ENCODE measurements around the gene LRRTM2.
A peak's percentile ranks its signal among the peaks of the same experiment; 100 is the strongest.
"Not testable (repeated sequence)": the region's sequence is repeated elsewhere in the genome, so short reads cannot be mapped to it uniquely, and the experiment has no call there.

Gene LRRTM2

GRCh38 chr5:138878437-138879235 lies 3.5 kb upstream of the LRRTM2 start:
- DNase-seq, result no peak

DNA sequence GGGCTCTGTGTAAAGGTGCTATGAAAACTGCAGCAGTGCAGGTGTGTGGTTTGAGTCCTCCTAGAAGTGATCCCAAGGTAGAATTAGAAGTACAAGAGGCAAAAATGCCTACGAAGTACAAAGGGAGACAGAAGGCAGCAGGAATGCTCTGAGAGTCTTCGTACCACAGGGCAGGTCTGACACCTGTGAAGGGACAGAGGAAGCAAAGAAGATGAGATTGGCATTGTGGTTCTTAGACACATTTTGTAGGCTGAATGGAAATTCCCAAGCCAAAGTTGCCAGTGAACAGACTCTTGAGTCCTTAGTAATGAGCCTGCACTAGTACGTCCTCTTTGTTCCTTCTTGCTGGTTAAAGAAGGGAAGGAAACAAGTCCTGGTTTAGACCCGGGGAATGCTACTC lies 1.7 kb upstream of the LRRTM2 start:
- DNase-seq, result no peak

DNA sequence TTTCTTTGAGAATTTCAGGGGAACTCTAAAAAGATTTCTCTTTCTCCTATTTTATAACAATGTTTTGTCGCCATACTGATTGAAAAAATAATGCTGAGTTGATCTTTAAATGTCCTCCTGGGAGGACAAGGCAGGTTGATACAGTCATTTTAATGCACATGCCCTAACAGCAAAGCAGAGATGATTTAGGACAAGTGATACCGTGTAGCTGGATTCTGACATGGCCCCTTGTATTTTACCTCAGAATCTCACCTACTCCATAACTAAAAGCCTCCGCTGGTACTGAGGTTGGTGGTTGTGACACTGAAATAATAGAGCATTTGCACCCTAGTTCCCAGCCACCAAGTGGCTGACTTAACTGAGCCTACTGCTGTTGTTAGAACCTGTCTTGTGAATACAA lies 811 bp upstream of the LRRTM2 start:
- DNase-seq, result no peak

- DNase-seq, result no peak
Measured at GRCh38 chr5:138875552-138875875, 379 bp upstream of the LRRTM2 start.

GRCh38 chr5:138874241-138874640 lies 894 bp downstream of the LRRTM2 start:
- no peak for DNase-seq

- no peak for DNase-seq
Measured at GRCh38 chr5:138873466-138874221, 1.5 kb downstream of the LRRTM2 start.

- no peak for DNase-seq
Measured at GRCh38 chr5:138872841-138873465, 2.2 kb downstream of the LRRTM2 start.

GRCh38 chr5:138870611-138871010 lies 4.5 kb downstream of the LRRTM2 start:
- DNase-seq, result no peak

DNA sequence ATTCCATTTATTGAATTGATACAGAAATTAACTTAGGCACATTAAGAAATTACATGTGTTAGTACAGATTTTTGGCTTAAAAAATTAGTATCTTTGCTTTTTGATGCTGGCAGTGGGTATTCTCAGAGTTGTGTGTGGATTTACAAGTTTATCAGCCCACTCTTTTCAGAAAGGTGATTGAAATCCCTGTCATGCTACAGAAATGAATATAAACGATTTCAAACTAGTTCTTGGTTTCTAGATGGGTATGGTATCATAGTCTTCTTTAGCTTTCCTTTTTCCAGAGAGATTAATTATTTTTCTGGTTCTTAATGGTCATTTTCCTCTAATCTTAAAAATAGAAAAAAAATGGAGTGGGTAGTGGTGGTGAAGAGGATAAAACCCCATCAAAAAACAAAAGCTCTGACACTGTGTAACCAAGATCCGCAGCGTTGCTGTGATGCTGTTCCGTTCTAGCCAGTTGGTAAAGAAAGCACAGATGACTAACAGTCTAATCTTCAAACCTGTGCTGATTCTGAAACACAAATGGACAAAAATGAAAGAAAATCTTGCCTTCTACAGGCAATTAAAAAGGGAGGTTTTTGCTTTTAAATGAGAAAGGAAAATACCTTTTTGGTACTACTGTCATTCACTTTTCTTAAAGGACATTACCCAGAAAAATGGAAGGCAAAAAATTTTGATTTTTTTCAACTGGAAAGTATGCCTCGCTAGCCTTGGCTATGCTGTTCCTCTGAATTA lies 5.2 kb downstream of the LRRTM2 start:
- DNase-seq, result peak; percentile 46

DNA sequence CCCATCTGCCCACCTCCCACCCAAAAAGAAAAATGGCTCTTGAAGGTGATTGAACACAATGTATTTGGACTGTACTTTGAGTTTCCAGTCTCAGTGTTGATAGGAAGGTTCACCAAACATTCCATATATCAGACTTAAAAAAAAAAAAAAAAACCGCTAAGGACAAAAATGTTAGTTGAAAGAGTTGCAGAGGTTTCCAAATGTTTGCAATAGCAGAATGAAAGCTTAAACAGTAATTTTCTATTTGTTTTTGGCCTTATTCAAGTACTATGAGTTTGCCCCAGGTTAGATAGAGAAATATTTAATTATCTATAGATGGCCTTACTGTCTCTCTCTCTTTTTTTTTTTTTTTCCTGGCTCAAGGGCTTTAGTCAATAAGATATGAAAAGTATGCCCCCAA lies 6.1 kb downstream of the LRRTM2 start:
- no peak for DNase-seq

DNA sequence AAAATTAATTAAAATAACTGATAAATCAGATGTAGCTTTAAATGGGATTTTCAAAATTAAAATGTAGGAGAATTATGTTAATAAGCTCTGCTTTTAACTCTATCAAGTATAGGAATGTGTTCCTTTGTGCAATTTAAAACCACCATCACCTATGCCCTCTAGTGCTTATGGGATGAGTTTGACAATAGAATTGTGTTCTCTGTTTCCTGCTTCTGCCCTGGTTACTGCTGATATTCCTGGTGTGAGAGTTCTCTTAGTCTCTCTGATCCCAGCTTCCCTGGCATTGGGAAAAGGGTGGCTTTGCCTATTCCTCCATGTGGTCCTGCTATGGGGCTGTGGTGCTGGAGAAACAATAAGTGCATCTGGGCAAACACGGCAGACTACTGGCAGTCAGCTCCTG lies 8.1 kb downstream of the LRRTM2 start:
- DNase-seq, result no peak

DNA sequence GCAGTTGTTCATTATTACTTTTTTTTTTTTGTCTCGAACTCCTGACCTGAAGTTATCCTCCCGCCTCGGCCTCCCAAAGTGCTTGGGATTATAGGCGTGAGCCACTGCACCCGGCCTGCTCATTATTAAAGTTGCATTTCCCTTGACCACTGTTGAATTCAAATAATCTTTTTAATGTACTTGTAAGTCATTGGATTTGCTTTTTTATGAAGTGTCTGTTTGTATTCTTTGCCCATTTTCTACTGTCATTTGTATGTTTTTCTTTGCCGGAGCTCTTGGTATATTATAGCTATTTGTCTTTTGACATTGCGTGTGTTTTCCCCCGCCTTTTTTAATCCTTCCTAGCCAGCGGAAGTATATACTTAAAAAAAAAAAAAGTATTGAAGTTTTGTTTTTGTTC lies 22.0 kb downstream of the LRRTM2 start:
- DNase-seq, result no peak

DNA sequence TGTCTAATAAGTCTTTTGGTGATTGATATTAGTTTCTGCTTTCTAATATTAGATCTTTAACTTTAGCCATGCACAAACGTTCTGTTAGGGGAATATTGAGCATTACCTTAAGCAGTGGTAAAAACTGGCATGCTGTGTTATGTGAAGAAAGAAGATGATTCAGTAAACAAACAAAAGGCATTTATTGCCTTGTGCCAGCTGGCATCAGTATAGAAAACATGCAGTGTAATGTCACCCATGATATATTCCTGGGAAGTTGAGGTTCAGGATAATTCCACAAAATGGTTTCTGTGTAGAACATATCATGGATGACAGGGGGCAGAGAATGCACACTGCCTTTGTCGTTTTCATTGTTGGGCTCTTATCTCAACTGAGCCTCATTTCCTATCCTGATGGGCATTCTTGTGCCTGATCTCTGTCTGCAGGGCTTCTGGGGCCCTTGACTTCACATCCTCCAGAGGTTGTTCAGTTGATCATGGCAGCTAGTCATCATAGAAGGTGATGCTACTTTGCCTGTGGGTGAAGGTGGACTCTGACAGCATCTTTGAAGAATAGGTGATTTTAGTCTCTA lies 24.2 kb downstream of the LRRTM2 start:
- no peak for DNase-seq

DNA sequence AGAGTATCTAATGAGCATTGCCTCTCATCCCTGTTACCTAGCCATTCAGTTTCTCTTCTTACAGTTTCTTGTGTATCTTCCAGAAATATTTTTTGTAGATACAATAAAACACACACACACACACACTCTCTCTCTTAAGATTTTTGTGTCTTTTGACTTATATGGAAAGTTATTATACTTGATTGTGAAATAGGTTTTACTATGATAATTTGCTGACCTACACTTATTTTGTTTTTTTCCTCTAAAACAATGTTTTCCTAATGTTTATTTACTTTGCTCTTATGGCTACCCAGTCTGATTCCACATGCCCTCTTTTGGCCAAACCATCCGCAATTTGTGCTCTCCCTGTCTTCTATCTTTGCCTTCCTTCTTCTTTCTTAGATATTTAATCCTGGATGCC lies 25.3 kb downstream of the LRRTM2 start:
- DNase-seq, result no peak

GRCh38 chr5:138849439-138849838 lies 25.7 kb downstream of the LRRTM2 start:
- no peak for DNase-seq

- no peak for DNase-seq
Measured at GRCh38 chr5:138844812-138845513, 30.2 kb downstream of the LRRTM2 start.

- no peak for DNase-seq
Measured at GRCh38 chr5:138844125-138844461, 31.0 kb downstream of the LRRTM2 start.

GRCh38 chr5:138843316-138844124 lies 31.6 kb downstream of the LRRTM2 start:
- DNase-seq, result no peak

GRCh38 chr5:138841531-138841930 lies 33.6 kb downstream of the LRRTM2 start:
- DNase-seq, result no peak

- no peak for DNase-seq
Measured at GRCh38 chr5:138840103-138840502, 35.0 kb downstream of the LRRTM2 start.

GRCh38 chr5:138837160-138837559 lies 38.0 kb downstream of the LRRTM2 start:
- no peak for DNase-seq

GRCh38 chr5:138834853-138835252 lies 40.3 kb downstream of the LRRTM2 start:
- DNase-seq, result not testable (repeated sequence)
